HepG2 (cell line): ENCODE results near the gene CYP4F12. TPM values are rescaled to one million over a fixed set of nuclear protein-coding genes. Genes with fewer than 3 reads are reported as not detected.
A peak's percentile ranks its signal among the peaks of the same experiment; 100 is the strongest.

Experiments used
- ATM ChIP-seq: fragments of 450-650 bp; IDR thresholded peaks from 2 replicates; pipeline ENCODE4 v1.7.1; 2017; ENCODE audit warnings: mild to moderate bottlenecking, borderline replicate concordance
- HNF4G ChIP-seq, 2 experiments: sonication (generic) in 1 of 2; formaldehyde crosslinking in 1 of 2; IDR thresholded peaks; 2 replicates each; pipeline versions ENCODE4 v1.4.0 to v1.6.1; 2011 to 2020; ENCODE audit warnings: borderline replicate concordance in 2 of 2, low read depth in 2 of 2, mild to moderate bottlenecking in 2 of 2, low read length in 1 of 2, missing genetic modification reagents in 1 of 2, moderate library complexity in 1 of 2
- KDM5A ChIP-seq: fragments of 200-600 bp; sonication (generic); IDR thresholded peaks from 2 replicates; pipeline ENCODE4 v1.7.0; 2018; ENCODE audit warnings: antibody characterized with exemption, mild to moderate bottlenecking, low read length, borderline replicate concordance
- KDM5B ChIP-seq: sonication (generic); formaldehyde crosslinking; IDR thresholded peaks from 2 replicates; pipeline ENCODE4 v1.4.0; 2020; ENCODE audit warnings: missing genetic modification reagents, mild to moderate bottlenecking, borderline replicate concordance
- KLF9 ChIP-seq: IDR thresholded peaks from 2 replicates; pipeline ENCODE4 v1.6.1; 2016; ENCODE audit warnings: low read depth
- TEAD3 ChIP-seq: optimal IDR thresholded peaks from 2 replicates; pipeline ENCODE3; 2016; ENCODE audit warnings: borderline replicate concordance
- XRCC5 ChIP-seq: fragments of 200-400 bp; formaldehyde crosslinking; optimal IDR thresholded peaks from 2 replicates; pipeline ENCODE3; 2017; ENCODE audit warnings: mild to moderate bottlenecking, low read length
- ZNF253 ChIP-seq: sonication (generic); formaldehyde crosslinking; IDR thresholded peaks from 2 replicates; pipeline ENCODE4 v1.8.0; 2022; ENCODE audit warnings: mild to moderate bottlenecking, missing genetic modification reagents, borderline replicate concordance
- ZNF572 ChIP-seq: sonication (generic); formaldehyde crosslinking; IDR thresholded peaks from 2 replicates; pipeline ENCODE4 v1.5.1; 2020; ENCODE audit warnings: mild to moderate bottlenecking, missing genetic modification reagents
- ZNF607 ChIP-seq: sonication (generic); formaldehyde crosslinking; IDR thresholded peaks from 2 replicates; pipeline ENCODE4 v1.5.1; 2020; ENCODE audit warnings: missing genetic modification reagents, mild to moderate bottlenecking, borderline replicate concordance
- ZNF652 ChIP-seq: IDR thresholded peaks from 2 replicates; pipeline ENCODE4 v1.6.1; 2016; ENCODE audit warnings: low read depth, borderline replicate concordance
- ZNF670 ChIP-seq: sonication (generic); formaldehyde crosslinking; IDR thresholded peaks from 2 replicates; pipeline ENCODE4 v1.8.0; 2022; ENCODE audit warnings: mild to moderate bottlenecking, missing genetic modification reagents, borderline replicate concordance
- ZNF737 ChIP-seq: sonication (generic); formaldehyde crosslinking; IDR thresholded peaks from 2 replicates; pipeline ENCODE4 v1.5.0; 2020; ENCODE audit warnings: missing genetic modification reagents, mild to moderate bottlenecking, borderline replicate concordance
- ZNF891 ChIP-seq: sonication (generic); formaldehyde crosslinking; IDR thresholded peaks from 2 replicates; pipeline ENCODE4 v1.5.0; 2020; ENCODE audit warnings: mild to moderate bottlenecking, missing genetic modification reagents
- polyA plus RNA-seq, 8 experiments: library from polyadenylated mRNA; depleted of rRNA in 3 of 8; stranded (reverse) in 7 of 8; unstranded in 1 of 8; fragments of >200 nt; fragmentation: Illumina TruSeq in 4 of 8; extraction: Trizol in 4 of 8; gene quantifications; 2 replicates each; pipeline versions ENCODE4 v1.2.1 to v1.2.3, GENCODE V29; 2011 to 2016; ENCODE audit warnings: low read depth in 4 of 8, missing spikeins in 1 of 8, mixed read lengths in 1 of 8; ENCODE audit not compliant: insufficient read depth in 1 of 8
- total RNA-seq, 5 experiments: library from RNA; depleted of rRNA; stranded (reverse); fragments of >200 nt; fragmentation: Illumina TruSeq; extraction: Trizol; gene quantifications; 2 replicates each; pipeline ENCODE4 v1.2.3, GENCODE V29; 2016; ENCODE audit warnings: low read depth in 1 of 5
- TF ChIP-seq, protein P1 (sequence below): sonication (generic); formaldehyde crosslinking; IDR thresholded peaks from 2 replicates; pipeline ENCODE4 v1.4.0; 2020; ENCODE audit warnings: missing genetic modification reagents
- TF ChIP-seq, protein P2 (sequence below): sonication (generic); formaldehyde crosslinking; IDR thresholded peaks from 2 replicates; pipeline ENCODE4 v1.8.0; 2022; ENCODE audit warnings: low read depth, missing genetic modification reagents
- TF ChIP-seq, protein P3 (sequence below): sonication (generic); formaldehyde crosslinking; IDR thresholded peaks from 2 replicates; pipeline ENCODE4 v1.8.0; 2022; ENCODE audit warnings: missing genetic modification reagents, mild to moderate bottlenecking, inconsistent platforms, borderline replicate concordance
- TF ChIP-seq, protein P4 (sequence below): sonication (generic); formaldehyde crosslinking; IDR thresholded peaks from 2 replicates; pipeline ENCODE4 v1.4.0; 2020; ENCODE audit warnings: missing genetic modification reagents, borderline replicate concordance
- TF ChIP-seq, protein P5 (sequence below): conservative IDR thresholded peaks from 2 replicates; pipeline ENCODE4 v1.6.1; 2018; ENCODE audit warnings: missing genetic modification reagents

CYP4F12 gene
- total and polyA plus RNA-seq, 2 of the 13 experiments (the other 11 are each of a cell fraction or from before 2014, with no cell fraction given): 29.9 to 30.8 TPM

DNA sequence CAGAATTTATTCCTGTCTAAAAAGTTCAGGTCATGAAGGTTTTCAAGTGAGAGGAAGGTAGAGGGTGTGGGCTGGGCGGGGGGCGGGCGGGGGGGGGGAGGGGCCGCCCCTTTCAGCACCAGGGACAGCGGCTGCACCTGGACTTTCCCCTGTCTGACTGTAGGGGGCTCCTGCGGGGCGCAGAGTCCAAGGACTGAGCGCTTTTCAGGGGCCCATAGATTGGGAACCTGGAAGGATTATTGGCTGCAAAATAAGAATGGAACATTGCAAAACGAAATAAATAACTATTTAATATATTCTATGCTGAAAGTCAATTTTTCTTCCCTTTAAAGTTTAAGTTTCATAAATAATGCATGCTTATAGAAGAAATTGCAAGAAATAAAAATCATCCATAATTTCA is 41.1 kb upstream of the CYP4F12 start (continued):
- TF ChIP-seq, protein P1, sequence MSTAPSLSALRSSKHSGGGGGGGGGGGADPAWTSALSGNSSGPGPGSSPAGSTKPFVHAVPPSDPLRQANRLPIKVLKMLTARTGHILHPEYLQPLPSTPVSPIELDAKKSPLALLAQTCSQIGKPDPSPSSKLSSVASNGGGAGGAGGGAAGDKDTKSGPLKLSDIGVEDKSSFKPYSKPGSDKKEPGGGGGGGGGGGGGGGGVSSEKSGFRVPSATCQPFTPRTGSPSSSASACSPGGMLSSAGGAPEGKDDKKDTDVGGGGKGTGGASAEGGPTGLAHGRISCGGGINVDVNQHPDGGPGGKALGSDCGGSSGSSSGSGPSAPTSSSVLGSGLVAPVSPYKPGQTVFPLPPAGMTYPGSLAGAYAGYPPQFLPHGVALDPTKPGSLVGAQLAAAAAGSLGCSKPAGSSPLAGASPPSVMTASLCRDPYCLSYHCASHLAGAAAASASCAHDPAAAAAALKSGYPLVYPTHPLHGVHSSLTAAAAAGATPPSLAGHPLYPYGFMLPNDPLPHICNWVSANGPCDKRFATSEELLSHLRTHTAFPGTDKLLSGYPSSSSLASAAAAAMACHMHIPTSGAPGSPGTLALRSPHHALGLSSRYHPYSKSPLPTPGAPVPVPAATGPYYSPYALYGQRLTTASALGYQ: peak; percentile 40; the same call in 1 of the 2 replicates
- TF ChIP-seq ATM: no peak
- 0 out of 2 replicates have a peak, but pooled peaks have one; percentile 26 for TF ChIP-seq ZNF607 (CRISPR knock-in tag)
- TF ChIP-seq, protein P2, sequence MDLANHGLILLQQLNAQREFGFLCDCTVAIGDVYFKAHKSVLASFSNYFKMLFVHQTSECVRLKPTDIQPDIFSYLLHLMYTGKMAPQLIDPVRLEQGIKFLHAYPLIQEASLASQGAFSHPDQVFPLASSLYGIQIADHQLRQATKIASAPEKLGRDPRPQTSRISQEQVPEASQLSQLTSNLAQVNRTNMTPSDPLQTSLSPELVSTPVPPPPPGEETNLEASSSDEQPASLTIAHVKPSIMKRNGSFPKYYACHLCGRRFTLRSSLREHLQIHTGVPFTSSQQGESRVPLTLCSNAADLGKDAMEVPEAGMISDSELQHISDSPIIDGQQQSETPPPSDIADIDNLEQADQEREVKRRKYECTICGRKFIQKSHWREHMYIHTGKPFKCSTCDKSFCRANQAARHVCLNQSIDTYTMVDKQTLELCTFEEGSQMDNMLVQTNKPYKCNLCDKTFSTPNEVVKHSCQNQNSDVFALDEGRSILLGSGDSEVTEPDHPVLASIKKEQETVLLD: peak; percentile 42; the same call in 1 of the 2 replicates
- no peak for TF ChIP-seq ZNF253 (CRISPR knock-in tag)
- no peak for TF ChIP-seq ZNF737 (CRISPR knock-in tag)
- no peak for TF ChIP-seq XRCC5
- TF ChIP-seq, protein P3, sequence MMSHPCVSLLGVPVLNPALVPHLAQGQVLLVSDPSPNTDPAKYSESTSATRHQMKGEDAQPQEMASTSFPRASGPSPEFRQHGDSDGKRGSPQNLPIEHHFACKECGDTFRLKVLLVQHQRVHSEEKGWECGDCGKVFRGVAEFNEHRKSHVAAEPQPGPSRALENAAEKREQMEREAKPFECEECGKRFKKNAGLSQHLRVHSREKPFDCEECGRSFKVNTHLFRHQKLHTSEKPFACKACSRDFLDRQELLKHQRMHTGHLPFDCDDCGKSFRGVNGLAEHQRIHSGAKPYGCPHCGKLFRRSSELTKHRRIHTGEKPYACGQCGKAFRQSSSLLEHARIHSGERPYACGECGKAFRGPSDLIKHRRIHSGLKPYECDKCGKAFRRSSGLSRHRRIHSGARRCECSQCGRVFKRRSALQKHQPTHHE (CRISPR knock-in tag): no peak
- 0 out of 2 replicates have a peak, but pooled peaks have one; percentile 35 for TF ChIP-seq KLF9 (CRISPR knock-in tag)
- TF ChIP-seq ZNF652 (CRISPR knock-in tag): no peak
- peak; percentile 49; the same call in 1 of the 2 replicates for TF ChIP-seq ZNF891 (CRISPR knock-in tag)
- TF ChIP-seq TEAD3: no peak
- no peak for TF ChIP-seq ZNF572 (CRISPR knock-in tag)
- TF ChIP-seq ZNF670 (CRISPR knock-in tag): no peak
- no peak for TF ChIP-seq KDM5A
- TF ChIP-seq KDM5B (CRISPR knock-in tag): no peak
- TF ChIP-seq HNF4G (IDR thresholded peaks at IDR 0.05; ENCODE audit: borderline replicate concordance, low read depth, low read length): peak; percentile 26; the same call in 1 of the 2 replicates
- TF ChIP-seq HNF4G (CRISPR knock-in tag; IDR thresholded peaks at IDR 0.05; ENCODE audit: borderline replicate concordance, low read depth): no peak
- TF ChIP-seq, protein P4, sequence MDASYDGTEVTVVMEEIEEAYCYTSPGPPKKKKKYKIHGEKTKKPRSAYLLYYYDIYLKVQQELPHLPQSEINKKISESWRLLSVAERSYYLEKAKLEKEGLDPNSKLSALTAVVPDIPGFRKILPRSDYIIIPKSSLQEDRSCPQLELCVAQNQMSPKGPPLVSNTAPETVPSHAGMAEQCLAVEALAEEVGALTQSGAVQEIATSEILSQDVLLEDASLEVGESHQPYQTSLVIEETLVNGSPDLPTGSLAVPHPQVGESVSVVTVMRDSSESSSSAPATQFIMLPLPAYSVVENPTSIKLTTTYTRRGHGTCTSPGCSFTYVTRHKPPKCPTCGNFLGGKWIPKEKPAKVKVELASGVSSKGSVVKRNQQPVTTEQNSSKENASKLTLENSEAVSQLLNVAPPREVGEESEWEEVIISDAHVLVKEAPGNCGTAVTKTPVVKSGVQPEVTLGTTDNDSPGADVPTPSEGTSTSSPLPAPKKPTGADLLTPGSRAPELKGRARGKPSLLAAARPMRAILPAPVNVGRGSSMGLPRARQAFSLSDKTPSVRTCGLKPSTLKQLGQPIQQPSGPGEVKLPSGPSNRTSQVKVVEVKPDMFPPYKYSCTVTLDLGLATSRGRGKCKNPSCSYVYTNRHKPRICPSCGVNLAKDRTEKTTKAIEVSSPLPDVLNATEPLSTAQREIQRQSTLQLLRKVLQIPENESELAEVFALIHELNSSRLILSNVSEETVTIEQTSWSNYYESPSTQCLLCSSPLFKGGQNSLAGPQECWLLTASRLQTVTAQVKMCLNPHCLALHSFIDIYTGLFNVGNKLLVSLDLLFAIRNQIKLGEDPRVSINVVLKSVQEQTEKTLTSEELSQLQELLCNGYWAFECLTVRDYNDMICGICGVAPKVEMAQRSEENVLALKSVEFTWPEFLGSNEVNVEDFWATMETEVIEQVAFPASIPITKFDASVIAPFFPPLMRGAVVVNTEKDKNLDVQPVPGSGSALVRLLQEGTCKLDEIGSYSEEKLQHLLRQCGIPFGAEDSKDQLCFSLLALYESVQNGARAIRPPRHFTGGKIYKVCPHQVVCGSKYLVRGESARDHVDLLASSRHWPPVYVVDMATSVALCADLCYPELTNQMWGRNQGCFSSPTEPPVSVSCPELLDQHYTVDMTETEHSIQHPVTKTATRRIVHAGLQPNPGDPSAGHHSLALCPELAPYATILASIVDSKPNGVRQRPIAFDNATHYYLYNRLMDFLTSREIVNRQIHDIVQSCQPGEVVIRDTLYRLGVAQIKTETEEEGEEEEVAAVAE (CRISPR knock-in tag): peak; percentile 77; the same call in 1 of the 2 replicates
- TF ChIP-seq, protein P5, sequence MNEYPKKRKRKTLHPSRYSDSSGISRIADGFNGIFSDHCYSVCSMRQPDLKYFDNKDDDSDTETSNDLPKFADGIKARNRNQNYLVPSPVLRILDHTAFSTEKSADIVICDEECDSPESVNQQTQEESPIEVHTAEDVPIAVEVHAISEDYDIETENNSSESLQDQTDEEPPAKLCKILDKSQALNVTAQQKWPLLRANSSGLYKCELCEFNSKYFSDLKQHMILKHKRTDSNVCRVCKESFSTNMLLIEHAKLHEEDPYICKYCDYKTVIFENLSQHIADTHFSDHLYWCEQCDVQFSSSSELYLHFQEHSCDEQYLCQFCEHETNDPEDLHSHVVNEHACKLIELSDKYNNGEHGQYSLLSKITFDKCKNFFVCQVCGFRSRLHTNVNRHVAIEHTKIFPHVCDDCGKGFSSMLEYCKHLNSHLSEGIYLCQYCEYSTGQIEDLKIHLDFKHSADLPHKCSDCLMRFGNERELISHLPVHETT (CRISPR knock-in tag): no peak
